Keratinocyte (primary cell): ENCODE data around the gene ZNF234. TPM values are rescaled to one million over a fixed set of nuclear protein-coding genes. Genes with fewer than 3 reads are reported as not detected.

Source experiments
- DNase-seq: peaks from one replicate; pipeline ENCODE4 v3.0.0-alpha.2; 2011; ENCODE audit warnings: low read depth, missing footprints, low spot score
- FAIRE-seq: peaks from 2 replicates; lab custom pipeline; 2011; peaks lifted over from hg19 to GRCh38; lab: Jason Lieb, UNC
- H2AFZ ChIP-seq: 2 replicates; pipeline ENCODE4 v1.6.0; 2012; ENCODE audit warnings: low read length, control low read depth, inconsistent platforms; ENCODE audit not compliant: control insufficient read depth
- H3K27ac ChIP-seq: 2 replicates; pipeline ENCODE4 v1.5.1; 2011; ENCODE audit warnings: low read length; ENCODE audit not compliant: control insufficient read depth, insufficient read depth
- H3K27me3 ChIP-seq: 3 replicates; pipeline ENCODE4 v1.6.0; 2011; ENCODE audit warnings: low read length; ENCODE audit not compliant: control insufficient read depth, insufficient read depth; ENCODE audit errors: extremely low read depth
- H3K36me3 ChIP-seq, 2 experiments: 2 replicates in 1 of 2; 3 replicates in 1 of 2; pipeline ENCODE4 v1.5.1; 2011; ENCODE audit warnings: low read length in 2 of 2, mild to moderate bottlenecking in 1 of 2; ENCODE audit not compliant: control insufficient read depth in 2 of 2, insufficient read depth in 2 of 2; ENCODE audit errors: extremely low read depth in 1 of 2
- H3K4me1 ChIP-seq: 3 replicates; pipeline ENCODE4 v1.5.1; 2011; ENCODE audit warnings: low read length; ENCODE audit not compliant: control insufficient read depth, insufficient read depth; ENCODE audit errors: extremely low read depth
- H3K4me2 ChIP-seq: 3 replicates; pipeline ENCODE4 v1.6.0; 2011; ENCODE audit warnings: low read depth, low read length; ENCODE audit not compliant: control insufficient read depth, insufficient read depth; ENCODE audit errors: extremely low read depth
- H3K4me3 ChIP-seq, 3 experiments: fragments of 200-600 bp in 1 of 3; sonication (generic) in 1 of 3; 2 replicates in 2 of 3; 3 replicates in 1 of 3; pipeline ENCODE4 v1.5.1; 2011 to 2016; ENCODE audit warnings: low read length in 3 of 3, mild to moderate bottlenecking in 3 of 3, control low read depth in 2 of 3, inconsistent platforms in 1 of 3, low read depth in 1 of 3, mixed read lengths in 1 of 3, mixed run types in 1 of 3, moderate library complexity in 1 of 3; ENCODE audit not compliant: control insufficient read depth in 2 of 3, insufficient read depth in 2 of 3; ENCODE audit errors: extremely low read depth in 1 of 3
- H3K79me2 ChIP-seq: 2 replicates; pipeline ENCODE4 v1.6.0; 2012; ENCODE audit warnings: low read length; ENCODE audit not compliant: control insufficient read depth, insufficient read depth
- H3K9ac ChIP-seq: 3 replicates; pipeline ENCODE4 v1.6.0; 2011; ENCODE audit warnings: low read length; ENCODE audit not compliant: control insufficient read depth, insufficient read depth; ENCODE audit errors: extremely low read depth
- H3K9me1 ChIP-seq: 3 replicates; pipeline ENCODE4 v1.6.0; 2011; ENCODE audit warnings: low read length; ENCODE audit not compliant: control insufficient read depth, insufficient read depth; ENCODE audit errors: extremely low read depth
- H3K9me3 ChIP-seq: 2 replicates; pipeline ENCODE4 v1.5.1; 2012; ENCODE audit warnings: low read depth, low read length; ENCODE audit not compliant: control insufficient read depth
- H4K20me1 ChIP-seq: 3 replicates; pipeline ENCODE4 v1.6.0; 2011; ENCODE audit warnings: low read length; ENCODE audit not compliant: control insufficient read depth, insufficient read depth; ENCODE audit errors: extremely low read depth
- EZH2 ChIP-seq: IDR thresholded peaks from one replicate; pipeline ENCODE4 v1.6.1; 2012; ENCODE audit warnings: inconsistent platforms, mild to moderate bottlenecking, low read length, moderate library complexity
- dilution Hi-C: fragments of 300-500 bp; cut with MboI; formaldehyde crosslinking; loops from one replicate; pipeline ENCODE4 v1.7.0; 2020; ENCODE audit warnings: low sequenced_read_pairs; ENCODE audit not compliant: extremely low pct_ligation_motif_present
- polyA plus RNA-seq, 5 experiments: library from polyadenylated mRNA; depleted of rRNA in 3 of 5; stranded (reverse) in 3 of 5; stranded (forward) in 1 of 5; unstranded in 1 of 5; fragments of >200 nt; gene quantifications; 1 replicate in 1 of 5; 2 replicates in 3 of 5; 3 replicates in 1 of 5; pipeline versions ENCODE4 v1.2.1 to v1.2.3, GENCODE V29; 2011 to 2012; ENCODE audit warnings: missing spikeins in 2 of 5, low read depth in 1 of 5, low replicate concordance in 1 of 5
- TF ChIP-seq, protein P1 (sequence below), 3 experiments: IDR thresholded peaks in 1 of 3; conservative IDR thresholded peaks in 1 of 3; optimal IDR thresholded peaks in 1 of 3; 2 replicates in 2 of 3; 3 replicates in 1 of 3; pipeline versions ENCODE3 to v1.5.1; 2011; ENCODE audit warnings: low read length in 3 of 3, mild to moderate bottlenecking in 3 of 3, moderate library complexity in 2 of 3, control low read depth in 1 of 3, inconsistent platforms in 1 of 3; ENCODE audit not compliant: insufficient read depth in 2 of 3; ENCODE audit errors: extremely low read depth in 1 of 3

ZNF234 gene
- polyA plus RNA-seq, 1 donor (not counting 4 experiments of a cell fraction or from before 2014, with no cell fraction given): 4.4 TPM

DNA sequence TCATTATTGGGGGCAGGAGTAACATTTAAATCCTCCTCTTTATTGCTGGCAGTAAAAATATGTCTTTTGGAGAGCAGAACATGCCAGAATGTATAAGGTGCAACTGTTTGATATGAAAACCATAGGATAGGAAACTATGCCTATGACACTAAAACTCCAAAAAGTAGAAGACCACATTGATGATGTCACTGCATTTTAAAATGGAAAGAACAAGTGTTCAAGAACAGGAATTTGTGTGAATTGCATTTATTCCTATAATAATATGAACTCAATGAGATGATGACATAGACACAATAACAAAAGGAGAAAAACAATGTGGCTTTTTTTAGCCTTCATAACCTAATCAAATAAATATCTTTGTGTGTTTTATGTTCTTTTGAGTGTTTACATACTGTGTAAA lies 31.9 kb upstream of the ZNF234 start:
- no peak overlapping the region for H3K27ac ChIP-seq
- no peak for TF ChIP-seq EZH2
- TF ChIP-seq, protein P1, sequence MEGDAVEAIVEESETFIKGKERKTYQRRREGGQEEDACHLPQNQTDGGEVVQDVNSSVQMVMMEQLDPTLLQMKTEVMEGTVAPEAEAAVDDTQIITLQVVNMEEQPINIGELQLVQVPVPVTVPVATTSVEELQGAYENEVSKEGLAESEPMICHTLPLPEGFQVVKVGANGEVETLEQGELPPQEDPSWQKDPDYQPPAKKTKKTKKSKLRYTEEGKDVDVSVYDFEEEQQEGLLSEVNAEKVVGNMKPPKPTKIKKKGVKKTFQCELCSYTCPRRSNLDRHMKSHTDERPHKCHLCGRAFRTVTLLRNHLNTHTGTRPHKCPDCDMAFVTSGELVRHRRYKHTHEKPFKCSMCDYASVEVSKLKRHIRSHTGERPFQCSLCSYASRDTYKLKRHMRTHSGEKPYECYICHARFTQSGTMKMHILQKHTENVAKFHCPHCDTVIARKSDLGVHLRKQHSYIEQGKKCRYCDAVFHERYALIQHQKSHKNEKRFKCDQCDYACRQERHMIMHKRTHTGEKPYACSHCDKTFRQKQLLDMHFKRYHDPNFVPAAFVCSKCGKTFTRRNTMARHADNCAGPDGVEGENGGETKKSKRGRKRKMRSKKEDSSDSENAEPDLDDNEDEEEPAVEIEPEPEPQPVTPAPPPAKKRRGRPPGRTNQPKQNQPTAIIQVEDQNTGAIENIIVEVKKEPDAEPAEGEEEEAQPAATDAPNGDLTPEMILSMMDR (optimal IDR thresholded peaks at IDR 0.05 in 1 of 3, IDR thresholded peaks at IDR 0.05 in 1 of 3, conservative IDR thresholded peaks at IDR 0.05 in 1 of 3; ENCODE audit: extremely low read depth in 1 of 3, insufficient read depth in 2 of 3, low read length in 3 of 3): no peak
- dilution Hi-C loops: no loop called here
- H3K4me3 ChIP-seq: no peak overlapping the region
- no peaks in the 10 kb centered on the region for H4K20me1 ChIP-seq
- H3K4me2 ChIP-seq: no peak overlapping the region
- no peaks in the 10 kb centered on the region for H3K79me2 ChIP-seq
- H3K36me3 ChIP-seq: peaks cover 15 to 16% of the 10 kb centered on the region in 2 experiments
- DNase-seq (no peak), FAIRE-seq (no peak)
- no peak overlapping the region for H3K9ac ChIP-seq
- no peak overlapping the region for H2AFZ ChIP-seq
- H3K9me3 ChIP-seq: peaks cover 14% of the 10 kb centered on the region
- no peaks in the 10 kb centered on the region for H3K4me1 ChIP-seq
- no peaks in the 10 kb centered on the region for H3K27me3 ChIP-seq
- no peaks in the 10 kb centered on the region for H3K9me1 ChIP-seq

DNA sequence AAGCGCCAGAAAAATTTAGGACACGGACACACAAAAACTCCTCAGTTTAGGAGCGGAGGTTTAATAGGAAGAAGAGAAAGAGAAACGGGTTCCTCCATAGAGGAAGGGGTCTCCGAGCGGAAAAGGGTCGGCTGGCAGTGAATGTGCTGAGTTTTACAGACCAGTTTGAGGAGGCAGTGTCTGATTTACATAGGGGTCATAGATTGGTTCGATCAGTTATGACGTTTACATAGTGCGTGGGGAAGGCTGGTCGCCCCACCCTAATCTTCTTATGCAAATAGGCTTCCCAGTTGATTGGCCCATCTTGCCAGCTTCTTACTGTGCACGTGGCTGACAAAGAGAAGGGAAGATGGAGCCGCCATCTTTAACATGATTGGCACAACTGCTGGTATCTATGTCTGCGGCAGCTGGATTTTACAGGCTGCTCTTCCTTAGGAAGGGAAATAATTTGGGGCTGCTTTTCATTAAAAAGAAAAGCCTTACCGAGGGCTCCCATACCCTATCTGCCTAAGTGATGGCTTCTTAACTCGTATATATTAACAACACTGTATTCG lies 29.4 kb upstream of the ZNF234 start:
- peak overlapping the region; percentile 91 for H3K4me2 ChIP-seq

More for the DNA sequence above, 29.4 kb upstream of the ZNF234 start:
- no peaks in the 10 kb centered on the region for H3K4me1 ChIP-seq
- no peaks in the 10 kb centered on the region for H3K27me3 ChIP-seq
- H3K4me3 ChIP-seq: peak overlapping the region; percentile 76 to 99 (median 98)
- peaks cover 5% of the 10 kb centered on the region for H3K9me3 ChIP-seq
- dilution Hi-C loops: no loop called here
- H3K36me3 ChIP-seq: peaks cover 1 to 9% of the 10 kb centered on the region in 2 experiments
- H3K9ac ChIP-seq: no peak overlapping the region
- no peaks in the 10 kb centered on the region for H4K20me1 ChIP-seq
- TF ChIP-seq, protein P1 (optimal IDR thresholded peaks at IDR 0.05 in 1 of 3, IDR thresholded peaks at IDR 0.05 in 1 of 3, conservative IDR thresholded peaks at IDR 0.05 in 1 of 3; ENCODE audit: extremely low read depth in 1 of 3, insufficient read depth in 2 of 3, low read length in 3 of 3): no peak
- no peak for TF ChIP-seq EZH2
- peak overlapping the region; percentile 67 for H2AFZ ChIP-seq
- no peaks in the 10 kb centered on the region for H3K79me2 ChIP-seq
- H3K9me1 ChIP-seq: no peaks in the 10 kb centered on the region
- peak; percentile 69 for FAIRE-seq
- peak; percentile 33 for DNase-seq
- H3K27ac ChIP-seq: peak overlapping the region; percentile 19
